ENCODE results near the gene DHRS7B.

Gene DHRS7B

GRCh38 chr17:21167303-21167702 lies 40.5 kb downstream of the DHRS7B start:
- TF ChIP-seq, protein P1, sequence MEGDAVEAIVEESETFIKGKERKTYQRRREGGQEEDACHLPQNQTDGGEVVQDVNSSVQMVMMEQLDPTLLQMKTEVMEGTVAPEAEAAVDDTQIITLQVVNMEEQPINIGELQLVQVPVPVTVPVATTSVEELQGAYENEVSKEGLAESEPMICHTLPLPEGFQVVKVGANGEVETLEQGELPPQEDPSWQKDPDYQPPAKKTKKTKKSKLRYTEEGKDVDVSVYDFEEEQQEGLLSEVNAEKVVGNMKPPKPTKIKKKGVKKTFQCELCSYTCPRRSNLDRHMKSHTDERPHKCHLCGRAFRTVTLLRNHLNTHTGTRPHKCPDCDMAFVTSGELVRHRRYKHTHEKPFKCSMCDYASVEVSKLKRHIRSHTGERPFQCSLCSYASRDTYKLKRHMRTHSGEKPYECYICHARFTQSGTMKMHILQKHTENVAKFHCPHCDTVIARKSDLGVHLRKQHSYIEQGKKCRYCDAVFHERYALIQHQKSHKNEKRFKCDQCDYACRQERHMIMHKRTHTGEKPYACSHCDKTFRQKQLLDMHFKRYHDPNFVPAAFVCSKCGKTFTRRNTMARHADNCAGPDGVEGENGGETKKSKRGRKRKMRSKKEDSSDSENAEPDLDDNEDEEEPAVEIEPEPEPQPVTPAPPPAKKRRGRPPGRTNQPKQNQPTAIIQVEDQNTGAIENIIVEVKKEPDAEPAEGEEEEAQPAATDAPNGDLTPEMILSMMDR (IDR thresholded peaks at IDR 0.05; ENCODE audit: extremely low read depth, missing control alignments), result no peak
- no peak for DNase-seq (ENCODE audit: low spot score)

GRCh38 chr17:21168555-21168865 lies 41.7 kb downstream of the DHRS7B start:
- DNase-seq (ENCODE audit: low spot score), result no peak
- TF ChIP-seq, protein P1 (IDR thresholded peaks at IDR 0.05; ENCODE audit: extremely low read depth, missing control alignments), result no peak

DNA sequence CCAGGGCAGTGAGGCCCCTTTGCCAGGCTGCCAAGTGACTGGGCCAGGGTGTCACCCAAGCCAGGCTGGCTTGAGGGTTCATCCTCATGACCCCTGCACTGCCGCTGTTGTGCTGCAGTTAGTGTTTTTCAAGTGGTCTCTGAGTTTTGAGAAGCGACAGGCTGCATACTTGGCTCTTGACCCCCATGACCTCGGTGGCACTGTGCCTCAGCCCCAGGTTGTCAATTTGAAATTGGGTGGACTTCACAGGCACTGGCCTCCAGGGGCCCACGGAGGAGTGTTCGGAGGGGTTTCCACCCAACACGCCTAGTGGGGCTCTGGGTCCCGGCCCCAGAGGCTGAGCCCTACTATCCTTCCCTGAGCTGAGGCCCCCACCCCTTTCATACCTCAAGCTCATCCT lies 42.7 kb downstream of the DHRS7B start:
- DNase-seq (ENCODE audit: low spot score), result no peak
- TF ChIP-seq, protein P1 (IDR thresholded peaks at IDR 0.05; ENCODE audit: extremely low read depth, missing control alignments), result no peak

- TF ChIP-seq, protein P1 (IDR thresholded peaks at IDR 0.05; ENCODE audit: extremely low read depth, missing control alignments), result no peak
- DNase-seq (ENCODE audit: low spot score), result no peak
These were observed 44.0 kb downstream of the DHRS7B start for GRCh38 chr17:21170809-21171208.

DNA sequence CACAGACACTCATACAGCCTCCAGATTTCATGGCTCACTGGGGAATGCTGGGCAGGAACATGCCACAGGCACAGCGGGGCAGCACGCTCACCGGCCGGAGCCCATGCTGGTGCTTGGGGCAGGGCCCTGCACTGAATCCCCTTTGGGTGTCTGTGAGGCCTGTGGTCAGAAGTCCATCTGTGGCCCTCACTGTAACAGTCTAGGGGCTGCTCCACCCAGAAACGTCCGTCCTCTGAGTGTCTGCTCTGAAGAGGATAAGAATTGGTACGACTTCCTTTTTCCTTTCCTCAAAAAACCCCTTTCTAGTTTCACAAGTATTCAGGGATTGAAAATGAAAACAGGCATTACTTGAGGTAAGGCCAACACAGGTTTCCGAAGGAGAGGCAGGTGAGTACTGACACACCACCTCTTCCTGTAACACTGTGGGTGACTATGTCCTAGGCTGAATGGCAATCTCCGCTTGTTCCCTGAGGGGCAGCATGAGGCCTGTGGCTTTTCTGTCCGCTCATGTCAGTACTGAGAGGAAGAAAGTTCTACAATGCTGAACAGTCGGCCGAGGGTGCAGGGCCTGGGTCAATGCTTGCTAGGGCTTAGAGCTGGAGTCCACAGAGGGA lies 44.7 kb downstream of the DHRS7B start:
- peak; percentile 69 for DNase-seq (ENCODE audit: low spot score)
- TF ChIP-seq, protein P1 (IDR thresholded peaks at IDR 0.05; ENCODE audit: extremely low read depth, missing control alignments), result no peak

DNA sequence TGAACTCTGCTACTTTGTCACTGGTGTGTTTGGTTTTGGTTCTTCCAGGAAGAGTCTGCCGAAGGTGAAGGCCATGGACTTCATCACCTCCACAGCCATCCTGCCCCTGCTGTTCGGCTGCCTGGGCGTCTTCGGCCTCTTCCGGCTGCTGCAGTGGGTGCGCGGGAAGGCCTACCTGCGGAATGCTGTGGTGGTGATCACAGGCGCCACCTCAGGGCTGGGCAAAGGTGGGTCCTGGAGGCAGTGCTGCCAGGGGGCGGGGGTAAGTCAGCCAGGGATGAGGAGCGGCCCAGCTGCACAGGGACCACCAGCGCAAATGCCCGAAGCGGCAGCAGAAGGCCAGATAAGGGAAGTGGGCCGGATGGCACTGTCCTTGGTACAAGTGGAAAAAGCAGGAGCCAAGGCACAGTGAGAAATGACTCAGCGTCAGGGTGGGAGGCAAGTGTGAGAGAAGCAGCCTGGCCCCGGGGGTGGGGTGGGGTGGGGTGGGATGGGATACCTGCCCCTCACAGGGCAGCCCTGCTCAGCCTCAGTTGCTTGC lies 45.3 kb downstream of the DHRS7B start:
- TF ChIP-seq, protein P1 (IDR thresholded peaks at IDR 0.05; ENCODE audit: extremely low read depth, missing control alignments), result no peak
- no peak for DNase-seq (ENCODE audit: low spot score)

GRCh38 chr17:21172846-21173245 lies 46.1 kb downstream of the DHRS7B start:
- DNase-seq (ENCODE audit: low spot score), result no peak
- TF ChIP-seq, protein P1 (IDR thresholded peaks at IDR 0.05; ENCODE audit: extremely low read depth, missing control alignments), result no peak

Measured in GM20000 (cell line).